Sigmoid colon (tissue), 4 donors: ENCODE results near the gene ORMDL1.

Source experiments
- EP300 ChIP-seq, 4 donors: sonication (generic); formaldehyde crosslinking; IDR thresholded peaks; one replicate each; pipeline ENCODE4 v1.6.1; 2017; ENCODE audit warnings: antibody characterized with exemption in 4 of 4
- POLR2A ChIP-seq, 2 donors: fragments of 450-650 bp; IDR thresholded peaks; one replicate each; pipeline ENCODE4 v1.6.1; 2016; ENCODE audit warnings: antibody characterized with exemption in 2 of 2, mild to moderate bottlenecking in 2 of 2, moderate library complexity in 2 of 2
- TF ChIP-seq, protein P1 (sequence below), 4 experiments: fragments of 450-650 bp in 3 of 4; fragments of 200-600 bp in 1 of 4; IDR thresholded peaks; one replicate each; pipeline ENCODE4 v1.5.1; 2016 to 2019; ENCODE audit warnings: antibody characterized with exemption in 4 of 4, mild to moderate bottlenecking in 3 of 4, moderate library complexity in 2 of 4

DNA sequence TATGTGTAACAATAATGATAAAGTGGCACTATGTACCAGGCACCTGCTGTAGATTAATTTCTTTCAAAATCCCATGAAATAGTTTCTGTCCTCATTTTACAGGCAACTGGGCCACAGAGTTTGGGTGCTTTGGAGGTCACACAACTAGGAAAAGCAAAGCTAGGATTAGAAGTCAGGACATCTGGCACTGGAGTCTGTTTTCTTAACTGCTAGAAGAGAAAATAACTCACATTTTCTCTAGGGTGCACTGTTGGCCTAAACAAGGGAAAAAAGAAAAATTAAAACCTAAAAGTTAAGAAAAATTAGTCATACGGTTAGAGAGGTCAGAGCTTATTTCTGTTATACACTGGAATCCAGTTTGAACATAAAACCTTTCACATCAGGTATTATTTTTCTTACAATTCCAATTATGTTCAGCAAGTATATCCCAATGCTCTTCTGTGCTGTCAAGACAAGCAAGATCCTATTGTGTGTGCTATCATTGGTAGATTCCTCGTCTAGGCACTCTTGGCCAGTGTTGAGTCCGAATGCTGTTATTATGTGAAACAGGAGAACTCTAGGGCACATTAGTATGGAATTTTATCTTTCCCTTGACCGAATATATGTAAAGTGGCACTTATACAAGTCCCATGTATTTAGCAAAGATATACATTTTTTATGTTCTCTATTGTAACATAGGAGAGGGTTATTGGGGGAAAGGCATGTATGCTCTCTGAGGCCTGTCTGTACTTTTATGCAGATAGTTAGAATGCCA lies 20.1 kb downstream of the ORMDL1 start:
- TF ChIP-seq, protein P1, sequence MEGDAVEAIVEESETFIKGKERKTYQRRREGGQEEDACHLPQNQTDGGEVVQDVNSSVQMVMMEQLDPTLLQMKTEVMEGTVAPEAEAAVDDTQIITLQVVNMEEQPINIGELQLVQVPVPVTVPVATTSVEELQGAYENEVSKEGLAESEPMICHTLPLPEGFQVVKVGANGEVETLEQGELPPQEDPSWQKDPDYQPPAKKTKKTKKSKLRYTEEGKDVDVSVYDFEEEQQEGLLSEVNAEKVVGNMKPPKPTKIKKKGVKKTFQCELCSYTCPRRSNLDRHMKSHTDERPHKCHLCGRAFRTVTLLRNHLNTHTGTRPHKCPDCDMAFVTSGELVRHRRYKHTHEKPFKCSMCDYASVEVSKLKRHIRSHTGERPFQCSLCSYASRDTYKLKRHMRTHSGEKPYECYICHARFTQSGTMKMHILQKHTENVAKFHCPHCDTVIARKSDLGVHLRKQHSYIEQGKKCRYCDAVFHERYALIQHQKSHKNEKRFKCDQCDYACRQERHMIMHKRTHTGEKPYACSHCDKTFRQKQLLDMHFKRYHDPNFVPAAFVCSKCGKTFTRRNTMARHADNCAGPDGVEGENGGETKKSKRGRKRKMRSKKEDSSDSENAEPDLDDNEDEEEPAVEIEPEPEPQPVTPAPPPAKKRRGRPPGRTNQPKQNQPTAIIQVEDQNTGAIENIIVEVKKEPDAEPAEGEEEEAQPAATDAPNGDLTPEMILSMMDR (IDR thresholded peaks at IDR 0.05): no peak
- no peak for TF ChIP-seq POLR2A (IDR thresholded peaks at IDR 0.05)
- no peak for TF ChIP-seq EP300 (IDR thresholded peaks at IDR 0.05)
